ENCODE measurements around the gene UBE2B. TPM values are rescaled to one million over a fixed set of nuclear protein-coding genes. Genes with fewer than 3 reads are reported as not detected.

UBE2B gene
- total and polyA plus RNA-seq, 10 of the 15 experiments (the other 5 are each of a cell fraction or from before 2014, with no cell fraction given) = 10.8 to 179 (median 61.3) TPM

- FAIRE-seq = no peak
- no peaks in the 10 kb centered on the region for H3K27me3 ChIP-seq (replicated peaks in 1 of 2; ENCODE audit: control insufficient read depth in 2 of 2, insufficient read depth in 2 of 2, low read length in 1 of 2)
- H3K79me2 ChIP-seq (ENCODE audit: control insufficient read depth, insufficient read depth, low read length) = peaks cover 36% of the 10 kb centered on the region
- ChIA-PET CTCF (interaction anchor here (0.7 to 1.6 kb wide), 3 partner anchors 13 to 204 kb away, joined by 3 to 6 read pairs (median 3); no protein-coding TSS in a partner anchor), RAD21 (ENCODE audit: unreplicated experiment) (interaction anchor here (0.6 to 1.1 kb wide), 4 partner anchors 127 to 370 kb away, joined by 3 to 4 read pairs (median 3); no protein-coding TSS in a partner anchor), SMC1A (ENCODE audit: uncharacterized antibody, unreplicated experiment) (interaction anchor here (1.0 to 5.0 kb wide), 3 partner anchors 9 to 40 kb away, joined by 3 to 36 read pairs (median 29); partner anchors contain the start of gene CDKN2AIPNL), POLR2A (interaction anchor here (0.5 to 3.5 kb wide), 8 partner anchors 10 to 356 kb away, joined by 3 to 28 read pairs (median 6); no protein-coding TSS in a partner anchor)
- TF ChIP-seq RUNX3 (IDR thresholded peaks at IDR 0.05; ENCODE audit: low read length) (peak; percentile 10; the same call in 1 of the 2 replicates), FOXK2 (IDR thresholded peaks at IDR 0.05) (no peak)
- in situ Hi-C loops (cut with MboI) = no loop called here
- H3K4me3 ChIP-seq = peak overlapping the region; percentile 99
- H3K9ac ChIP-seq (ENCODE audit: control insufficient read depth, insufficient read depth, low read length) = peak overlapping the region; percentile 95
- H2AFZ ChIP-seq (ENCODE audit: control insufficient read depth, low read depth, low read length) = peak overlapping the region; percentile 78
- peak overlapping the region; percentile 58 for H3K4me2 ChIP-seq (ENCODE audit: control insufficient read depth, insufficient read depth)
- no peaks in the 10 kb centered on the region for H4K20me1 ChIP-seq (ENCODE audit: control insufficient read depth, insufficient read depth)
- no peak for DNase-seq (ENCODE audit: low read depth, low spot score)
- ATAC-seq = peak; percentile 4
- no peaks in the 10 kb centered on the region; a peak in 1 of 4 replicates for H3K36me3 ChIP-seq (ENCODE audit: control insufficient read depth in 2 of 2, insufficient read depth in 2 of 2, low read length in 1 of 2)
- peaks cover 4% of the 10 kb centered on the region; the same call in 1 of the 2 replicates for H3K4me1 ChIP-seq (ENCODE audit: control insufficient read depth, insufficient read depth, low read length)
- H3K27ac ChIP-seq (ENCODE audit: control insufficient read depth, insufficient read depth) = peak overlapping the region; percentile 82
- BruUV-seq (replicated peaks) = TSS peak; percentile 90
- no peaks in the 10 kb centered on the region for H3K9me3 ChIP-seq (replicated peaks; ENCODE audit: control insufficient read depth, insufficient read depth, low read length)
- intact Hi-C loops (cut with micrococcal nuclease; ENCODE audit: unreplicated experiment) = loop anchor here (5.0 kb wide), 1 partner anchor 193 kb away; the partner anchor contains the start of gene SKP1
- WGBS (ENCODE audit: insufficient coverage, insufficient replicate concordance, low lambda C conversion rate, missing lambda C conversion rate) = 1% methylated on average over 5 of the region's 5 CpGs
These were observed 978 bp upstream of the UBE2B start for GRCh38 chr5:134370311-134370870.

GRCh38 chr5:134371834-134372340 lies 518 bp downstream of the UBE2B start:
- SMC1A ChIA-PET (ENCODE audit: uncharacterized antibody, unreplicated experiment) = interaction anchor here (0.8 to 5.0 kb wide), 9 partner anchors 11 to 220 kb away, joined by 3 to 36 read pairs (median 4); partner anchors contain the start of gene CDKN2AIPNL
- TF ChIP-seq ZSCAN29 (IDR thresholded peaks at IDR 0.05) (no peak), CEBPZ (IDR thresholded peaks at IDR 0.05; ENCODE audit: low read depth, low read length) (no peak), USF1 (IDR thresholded peaks at IDR 0.05; ENCODE audit: borderline replicate concordance, extremely low read length, insufficient read depth, low read depth, low read length) (no peak), POLR2AphosphoS5 (IDR thresholded peaks at IDR 0.05; ENCODE audit: low read length) (peak; percentile 16; the same call in 1 of the 2 replicates), EZH2 (IDR thresholded peaks at IDR 0.05; ENCODE audit: borderline replicate concordance, control insufficient read depth, low read depth, low read length) (no peak), GATAD2B (conservative IDR thresholded peaks at IDR 0.05; ENCODE audit: low read depth) (0 out of 2 replicates have a peak, but pooled peaks have one; percentile 6), BRCA1 (IDR thresholded peaks at IDR 0.05; ENCODE audit: low read depth, low read length) (no peak)

More at GRCh38 chr5:134371834-134372340, 518 bp downstream of the UBE2B start:
- Histone ChIP-seq H4K20me1 (ENCODE audit: control insufficient read depth, insufficient read depth) (no peaks in the 10 kb centered on the region), H3K36me3 (ENCODE audit: control insufficient read depth in 2 of 2, insufficient read depth in 2 of 2, low read length in 1 of 2) (peaks cover 0 to 5% of the 10 kb centered on the region in 2 experiments; a peak in 1 of 4 replicates), H3K9ac (ENCODE audit: control insufficient read depth, insufficient read depth, low read length) (peak overlapping the region; percentile 95), H3K4me2 (ENCODE audit: control insufficient read depth, insufficient read depth) (peak overlapping the region; percentile 86), H3K27me3 (replicated peaks in 1 of 2; ENCODE audit: control insufficient read depth in 2 of 2, insufficient read depth in 2 of 2, low read length in 1 of 2) (no peaks in the 10 kb centered on the region), H3K4me1 (ENCODE audit: control insufficient read depth, insufficient read depth, low read length) (no peaks in the 10 kb centered on the region), H3K79me2 (ENCODE audit: control insufficient read depth, insufficient read depth, low read length) (peaks cover 33% of the 10 kb centered on the region), H3K27ac (ENCODE audit: control insufficient read depth, insufficient read depth) (peak overlapping the region; percentile 89), H2AFZ (ENCODE audit: control insufficient read depth, low read depth, low read length) (peak overlapping the region; percentile 6), H3K9me3 (replicated peaks; ENCODE audit: control insufficient read depth, insufficient read depth, low read length) (no peaks in the 10 kb centered on the region), H3K4me3 (peak overlapping the region; percentile 99)
- RAD21 ChIA-PET (ENCODE audit: unreplicated experiment) = interaction anchor here (0.9 to 1.9 kb wide), 11 partner anchors 12 to 271 kb away, joined by 3 to 15 read pairs (median 5); partner anchors contain the start of gene PPP2CA
- ATAC-seq = peak; percentile 43
- CTCF ChIA-PET = interaction anchor here (0.5 to 2.1 kb wide), 16 partner anchors 10 to 533 kb away, joined by 3 to 15 read pairs (median 4); partner anchors contain the start of genes CDKN2AIPNL, PCBD2 and PPP2CA
- in situ Hi-C loops (cut with MboI) (no loop called here), intact Hi-C loops (cut with micrococcal nuclease; ENCODE audit: unreplicated experiment) (loop anchor here (5.0 kb wide), 1 partner anchor 195 kb away; the partner anchor contains the start of gene SKP1)
- DNase-seq (ENCODE audit: low read depth, low spot score) = no peak
- WGBS (ENCODE audit: insufficient coverage, insufficient replicate concordance, low lambda C conversion rate, missing lambda C conversion rate) = under 1% methylated on average over 29 of the region's 29 CpGs
- POLR2A ChIA-PET = interaction anchor here (0.6 to 3.5 kb wide), 11 partner anchors 9 to 260 kb away, joined by 3 to 28 read pairs (median 4); partner anchors contain the start of genes CDKN2AIPNL and PPP2CA
- BruUV-seq (replicated peaks) = no TSS peak
- no peak for FAIRE-seq

All from GM12878 (cell line).